MCF 10A (cell line): ENCODE data around the gene NEMP1. TPM values are rescaled to one million over a fixed set of nuclear protein-coding genes. Genes with fewer than 3 reads are reported as not detected.

Experiments
- BruUV-seq: library from RNA; stranded (reverse); fragments of 400-500 nt; replicated peaks from 2 replicates; lab custom pipeline; 2021; lab: Mats Ljungman, UMichigan
- CTCF ChIA-PET: fragments of 300-600 bp; sonication (Branson Sonifier 250); formaldehyde crosslinking; extraction: SDS; loops from one replicate; lab custom pipeline; 2021; ENCODE audit warnings: antibody characterized with exemption, inconsistent platforms; lab: Yijun Ruan, JAX
- POLR2A ChIA-PET: fragments of 300-600, 350-650 bp; sonication (Branson Sonifier 250); formaldehyde crosslinking; extraction: SDS; loops from one replicate; lab custom pipeline; 2020; ENCODE audit warnings: antibody characterized with exemption, inconsistent platforms; lab: Yijun Ruan, JAX
- DNase-seq: peaks from one replicate; pipeline ENCODE4 v3.0.0-alpha.2; 2018; ENCODE audit not compliant: unreplicated experiment
- H3K27ac Mint-ChIP-seq: one replicate; pipeline ENCODE4 v1.8.0; 2022; ENCODE audit warnings: mild to moderate bottlenecking, low read depth, mixed read lengths; ENCODE audit not compliant: unreplicated experiment
- H3K27me3 Mint-ChIP-seq: one replicate; pipeline ENCODE4 v1.8.0; 2022; ENCODE audit warnings: mixed read lengths; ENCODE audit not compliant: insufficient read depth, unreplicated experiment
- H3K36me3 Mint-ChIP-seq: one replicate; pipeline ENCODE4 v1.8.0; 2022; ENCODE audit warnings: mild to moderate bottlenecking, moderate library complexity, mixed read lengths; ENCODE audit not compliant: insufficient read depth, unreplicated experiment
- H3K4me1 Mint-ChIP-seq: one replicate; pipeline ENCODE4 v1.8.0; 2022; ENCODE audit warnings: mixed read lengths; ENCODE audit not compliant: insufficient read depth, unreplicated experiment
- H3K4me3 Mint-ChIP-seq: one replicate; pipeline ENCODE4 v1.8.0; 2022; ENCODE audit warnings: mild to moderate bottlenecking, moderate library complexity, mixed read lengths; ENCODE audit not compliant: unreplicated experiment
- H3K9me3 Mint-ChIP-seq: one replicate; pipeline ENCODE4 v1.8.0; 2022; ENCODE audit warnings: mixed read lengths; ENCODE audit not compliant: unreplicated experiment
- CTCF ChIP-seq: fragments of 200-600 bp; IDR thresholded peaks from one replicate; pipeline ENCODE4 v1.8.0; 2022; ENCODE audit warnings: antibody characterized with exemption, mild to moderate bottlenecking; ENCODE audit not compliant: unreplicated experiment
- intact Hi-C: fragments of 100-400 bp; cut with micrococcal nuclease; formaldehyde crosslinking; loops from 2 replicates; pipeline ENCODE4 v1.14.1; 2022
- total RNA-seq: library from RNA; stranded (reverse); gene quantifications from 2 replicates; pipeline ENCODE4 v1.2.3, GENCODE V29; 2022

NEMP1 gene
- total RNA-seq, 1 experiment from 2014 or later: 17.5 TPM

DNA sequence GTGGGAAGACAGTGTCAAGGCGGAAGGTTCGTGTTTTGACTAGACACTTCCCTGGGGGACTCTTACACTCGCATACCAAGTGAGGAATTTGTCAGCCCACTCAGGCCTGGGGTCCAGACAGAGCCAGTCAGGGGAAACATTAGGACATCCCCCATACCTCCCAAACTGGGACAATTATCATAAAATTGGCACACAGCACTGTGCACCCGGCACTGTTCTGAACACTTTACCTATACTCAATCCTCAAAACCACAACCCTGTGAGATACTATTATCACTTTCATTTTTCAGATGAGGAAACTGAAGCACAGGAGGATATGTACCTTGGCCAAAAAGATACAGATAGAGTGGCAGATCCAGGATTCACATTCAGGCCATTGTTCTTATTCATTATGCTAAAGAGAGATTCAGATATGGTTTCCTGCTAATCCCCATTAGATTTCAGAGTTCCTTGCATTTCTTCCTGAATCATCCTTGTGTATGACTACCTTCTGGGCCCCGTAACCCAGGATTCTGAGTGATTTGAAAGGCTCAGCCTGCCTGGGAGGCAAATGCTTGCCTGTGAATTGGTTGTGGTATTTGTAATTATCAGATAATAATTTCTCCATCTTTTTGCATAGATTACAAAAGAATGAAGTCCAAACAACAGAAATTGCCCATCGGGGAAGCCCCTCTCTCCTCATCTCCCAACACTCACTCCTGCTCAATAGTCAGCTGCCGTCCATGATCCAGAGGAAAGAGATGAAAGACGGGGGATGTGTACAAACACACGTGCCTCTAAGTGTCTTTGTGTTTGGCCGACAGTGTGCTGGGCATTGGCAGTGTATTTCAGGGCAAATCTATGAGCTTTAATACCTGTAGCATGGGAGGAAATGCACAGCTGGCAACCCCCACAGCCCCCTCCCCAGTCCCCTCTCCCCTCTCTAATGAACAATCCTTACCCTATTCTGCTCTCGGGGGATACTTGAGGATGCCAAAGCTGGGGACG lies 66.9 kb downstream of the NEMP1 start:
- ChIA-PET CTCF (interaction anchor here (0.8 to 11.3 kb wide), 6 partner anchors 7 to 248 kb away, joined by 3 to 231 read pairs (median 4); no protein-coding TSS in a partner anchor), POLR2A (interaction anchor here (0.8 kb wide), 1 partner anchor 33 kb away, joined by 3 read pairs; no protein-coding TSS in a partner anchor)
- Mint-ChIP-seq H3K4me1 (peaks cover 6% of the 10 kb centered on the region), H3K9me3 (no peaks in the 10 kb centered on the region), H3K27me3 (peaks cover 40% of the 10 kb centered on the region), H3K36me3 (no peaks in the 10 kb centered on the region), H3K27ac (no peak overlapping the region), H3K4me3 (no peak overlapping the region)
- TF ChIP-seq CTCF: no peak
- DNase-seq: no peak
- intact Hi-C loops: no loop called here
- BruUV-seq: no TSS peak

GRCh38 chr12:57010627-57011247 lies 67.9 kb downstream of the NEMP1 start:
- intact Hi-C loops: no loop called here

DNA sequence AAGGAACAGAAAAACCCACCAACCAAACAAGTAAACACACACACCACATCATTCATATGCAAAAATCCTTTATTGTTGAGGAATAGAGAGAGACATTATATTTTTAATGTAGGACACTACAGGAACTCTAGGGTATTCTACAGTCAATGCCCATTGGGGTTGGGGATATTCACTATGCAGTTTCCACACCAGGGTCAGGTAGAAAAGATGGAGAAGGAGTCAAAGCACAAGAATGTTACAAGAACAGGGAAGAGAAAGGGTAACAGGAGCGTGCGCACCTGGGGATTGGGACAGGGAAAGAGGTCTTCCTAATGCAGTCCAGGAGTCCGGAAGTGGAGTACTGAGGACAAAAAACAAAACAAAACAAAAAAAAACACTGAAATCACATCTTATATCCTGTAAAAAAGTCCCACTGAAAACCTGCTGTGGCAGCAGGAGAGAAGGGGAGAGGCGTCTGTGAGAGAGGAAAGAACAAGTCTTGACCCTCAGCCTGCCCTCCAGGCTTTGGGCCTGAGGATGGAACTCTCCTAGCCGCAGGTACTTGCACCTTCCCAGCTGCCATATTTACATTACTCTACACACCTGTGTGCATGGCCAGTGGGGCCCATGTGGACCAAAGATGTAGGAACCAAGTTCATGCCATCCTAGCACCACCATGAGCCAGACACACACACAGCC lies 68.5 kb downstream of the NEMP1 start:
- POLR2A ChIA-PET: interaction anchor here (1.1 kb wide), 1 partner anchor 118 kb away, joined by 3 read pairs; the partner anchor contains the start of gene LRP1
- BruUV-seq: no TSS peak
- H3K4me3 Mint-ChIP-seq: no peak overlapping the region
- intact Hi-C loops: no loop called here
- DNase-seq: no peak
- CTCF ChIA-PET: interaction anchor here (0.5 to 11.3 kb wide), 6 partner anchors 22 to 930 kb away, joined by 3 to 231 read pairs (median 4); no protein-coding TSS in a partner anchor
- no peak overlapping the region for H3K27ac Mint-ChIP-seq
- no peaks in the 10 kb centered on the region for H3K9me3 Mint-ChIP-seq
- TF ChIP-seq CTCF: no peak
- no peaks in the 10 kb centered on the region for H3K36me3 Mint-ChIP-seq
- peaks cover 14% of the 10 kb centered on the region for H3K4me1 Mint-ChIP-seq
- peaks cover 30% of the 10 kb centered on the region for H3K27me3 Mint-ChIP-seq

More at GRCh38 chr12:57010627-57011247, 67.9 kb downstream of the NEMP1 start:
- no peaks in the 10 kb centered on the region for H3K9me3 Mint-ChIP-seq
- BruUV-seq: no TSS peak
- TF ChIP-seq CTCF: no peak
- ChIA-PET POLR2A (interaction anchor here (0.6 to 1.1 kb wide), 4 partner anchors 34 to 135 kb away, joined by 3 read pairs; partner anchors contain the start of gene LRP1), CTCF (interaction anchor here (0.7 to 11.3 kb wide), 6 partner anchors 8 to 247 kb away, joined by 3 to 231 read pairs (median 4); no protein-coding TSS in a partner anchor)
- no peak overlapping the region for H3K4me3 Mint-ChIP-seq
- no peak for DNase-seq
- H3K27ac Mint-ChIP-seq: no peak overlapping the region
- H3K36me3 Mint-ChIP-seq: no peaks in the 10 kb centered on the region
- peaks cover 37% of the 10 kb centered on the region for H3K27me3 Mint-ChIP-seq
- peaks cover 7% of the 10 kb centered on the region for H3K4me1 Mint-ChIP-seq
